Erythroblast (primary cell): ENCODE results near the gene ABCA1.

ENCODE experiments used
- GATA1 ChIP-seq: IDR thresholded peaks from 2 replicates; pipeline ENCODE4 v1.6.1; 2011; ENCODE audit warnings: low read depth, mild to moderate bottlenecking, control low read depth, low read length, moderate library complexity
- POLR2A ChIP-seq: IDR thresholded peaks from 2 replicates; pipeline ENCODE4 v1.6.1; 2011; ENCODE audit warnings: mild to moderate bottlenecking, low read length

DNA sequence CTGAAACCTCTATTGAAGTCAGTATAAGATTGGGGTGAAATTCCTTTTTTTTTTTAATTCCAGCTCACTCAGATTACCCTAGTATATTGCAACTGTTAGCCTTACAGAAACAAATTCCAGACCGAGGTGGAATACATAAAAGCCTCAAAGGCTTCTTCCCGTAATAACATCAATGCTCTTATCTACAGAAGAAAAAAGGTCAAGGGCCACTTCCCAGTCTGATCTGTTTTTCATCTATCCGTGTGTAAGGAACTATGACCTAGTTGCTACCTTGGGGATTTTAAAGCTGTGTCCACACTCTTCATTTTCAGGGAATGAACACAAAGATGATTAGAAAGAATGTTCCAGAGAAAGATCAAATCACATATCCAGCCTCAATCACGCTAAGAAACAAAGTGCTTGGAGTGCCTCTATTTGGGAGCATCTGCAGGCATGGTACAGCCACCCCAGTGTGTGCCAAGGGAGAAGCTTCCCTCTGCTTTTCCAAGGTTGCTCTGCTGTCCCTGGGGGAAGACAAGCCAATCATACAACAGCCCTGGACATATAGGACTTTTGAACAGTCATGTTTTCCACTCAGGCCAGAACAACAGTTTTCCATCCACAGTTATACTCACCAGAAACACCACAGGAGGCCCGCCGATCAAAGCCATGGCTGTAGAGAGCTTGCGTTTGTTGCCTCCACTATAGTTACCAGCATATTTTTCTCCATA, 140.5 kb downstream of the ABCA1 start:
- no peak for TF ChIP-seq POLR2A
- TF ChIP-seq GATA1 = no peak
